SK-MEL-5 (cell line): ENCODE data around the gene RBM34. TPM values are rescaled to one million over a fixed set of nuclear protein-coding genes. Genes with fewer than 3 reads are reported as not detected.
"Not testable (repeated sequence)": the region's sequence is repeated elsewhere in the genome, so short reads cannot be mapped to it uniquely, and the experiment has no call there.

Source experiments
- DNase-seq: peaks from one replicate; pipeline ENCODE4 v3.0.0-alpha.2; 2016; ENCODE audit warnings: low read depth, low spot score
- in situ Hi-C: cut with HindIII; loops from 2 replicates; pipeline ENCODE4 v1.10.0; 2016; ENCODE audit warnings: low sequenced_read_pairs, high pct_unique_total_duplicates, low pct_unique_long_range_greater_than_20kb
- small RNA-seq, 2 experiments: library from RNA; depleted of rRNA; stranded (forward); fragments of <200 nt; gene quantifications; one replicate each; pipeline ENCODE3, GENCODE V24; 2014
- total RNA-seq: library from RNA; depleted of rRNA; stranded (reverse); fragments of >200 nt; shearing (Covaris generic); gene quantifications from 2 replicates; pipeline ENCODE4 v1.2.3, GENCODE V29; 2014; rRNA removed

The RBM34 gene
- total RNA-seq, 1 experiment from 2014 or later: 65.4 TPM

GRCh38 chr1:235085411-235086117, 75.5 kb downstream of the RBM34 start:
- in situ Hi-C loops, DNase-seq: not testable (repeated sequence)

Small RNA genes within 50 kb of the gene (small RNA-seq; reads per million reads assigned to genes)
- gene AL732292.1 (0 reads per million in 2 experiments), gene MIR4753 (0 to 0.05 reads per million in 2 experiments), gene SNORA14B (1.9 to 3.7 reads per million in 2 experiments)

Other genes with a start within 250 kb of the RBM34 start
- gene TOMM20, start 32.4 kb downstream of the RBM34 start, total RNA-seq: 110 and 117 TPM in 2 replicates
- 13.8 and 14.1 TPM in 2 replicates for gene ARID4B, start 166.9 kb upstream of the RBM34 start, total RNA-seq
- gene GGPS1, start 167.3 kb upstream of the RBM34 start, total RNA-seq: 24.1 and 24.6 TPM in 2 replicates
- gene TBCE, start 206.2 kb upstream of the RBM34 start, total RNA-seq: 27.3 and 29.4 TPM in 2 replicates